MM.1S (cell line): ENCODE measurements around the gene GP5.

Source experiments
- DNase-seq: peaks from one replicate; pipeline ENCODE4 v3.0.0-alpha.2; 2015
- H2AFZ ChIP-seq: fragments of 300-600 bp; sonication (generic); 2 replicates; pipeline ENCODE4 v1.6.0; 2016; ENCODE audit warnings: antibody characterized with exemption, low read length
- H3F3A ChIP-seq: fragments of 300-600 bp; sonication (generic); 2 replicates; pipeline ENCODE4 v1.6.1; 2016; ENCODE audit warnings: mild to moderate bottlenecking, antibody characterized with exemption, low read length, moderate library complexity, mixed read lengths; ENCODE audit not compliant: insufficient read depth
- H3K27ac ChIP-seq: fragments of 300-600 bp; sonication (generic); 2 replicates; pipeline ENCODE4 v1.5.1; 2016; ENCODE audit warnings: mild to moderate bottlenecking, low read length
- H3K27me3 ChIP-seq: fragments of 300-600 bp; sonication (generic); replicated peaks from 2 replicates; pipeline ENCODE4 v1.6.0; 2016; ENCODE audit warnings: low read length; ENCODE audit not compliant: insufficient read depth
- H3K36me3 ChIP-seq: fragments of 300-600 bp; sonication (generic); replicated peaks from 2 replicates; pipeline ENCODE4 v1.6.1; 2016; ENCODE audit warnings: mild to moderate bottlenecking, low read length, mixed read lengths; ENCODE audit not compliant: insufficient read depth
- H3K4me1 ChIP-seq: fragments of 300-600 bp; sonication (generic); 2 replicates; pipeline ENCODE4 v1.6.1; 2016; ENCODE audit warnings: low read length, mixed read lengths
- H3K4me2 ChIP-seq: fragments of 300-600 bp; sonication (generic); 2 replicates; pipeline ENCODE4 v1.6.0; 2016; ENCODE audit warnings: low read depth, low read length
- H3K4me3 ChIP-seq: fragments of 300-600 bp; sonication (generic); 2 replicates; pipeline ENCODE4 v1.5.1; 2016; ENCODE audit warnings: low read length, mixed read lengths
- H3K79me2 ChIP-seq: fragments of 300-600 bp; sonication (generic); 2 replicates; pipeline ENCODE4 v1.6.1; 2016; ENCODE audit warnings: mixed run types, low read length, mixed read lengths
- H3K9ac ChIP-seq: fragments of 300-600 bp; sonication (generic); 2 replicates; pipeline ENCODE4 v1.6.1; 2016; ENCODE audit warnings: low read length, mixed read lengths
- H3K9me2 ChIP-seq: fragments of 300-600 bp; sonication (generic); replicated peaks from 2 replicates; pipeline ENCODE4 v1.6.1; 2016; ENCODE audit warnings: mild to moderate bottlenecking, low read length, mixed read lengths; ENCODE audit not compliant: insufficient read depth
- H3K9me3 ChIP-seq: fragments of 300-600 bp; sonication (generic); replicated peaks from 2 replicates; pipeline ENCODE4 v1.6.1; 2016; ENCODE audit warnings: mild to moderate bottlenecking, low read length, mixed read lengths; ENCODE audit not compliant: insufficient read depth
- H4K20me1 ChIP-seq: fragments of 300-600 bp; sonication (generic); 2 replicates; pipeline ENCODE4 v1.6.1; 2016; ENCODE audit warnings: mild to moderate bottlenecking, low read length, moderate library complexity, mixed read lengths; ENCODE audit not compliant: insufficient read depth
- EZH2 ChIP-seq: fragments of 300-600 bp; sonication (generic); optimal IDR thresholded peaks from 2 replicates; pipeline ENCODE3; 2017; ENCODE audit warnings: low read depth, mild to moderate bottlenecking, antibody characterized with exemption, low read length, mixed read lengths
- EZH2phosphoT487 ChIP-seq: fragments of 300-600 bp; sonication (generic); IDR thresholded peaks from 2 replicates; pipeline ENCODE4 v1.6.1; 2018; ENCODE audit warnings: antibody characterized with exemption, low read length
- TF ChIP-seq, protein P1 (sequence below): fragments of 300-600 bp; sonication (generic); IDR thresholded peaks from 2 replicates; pipeline ENCODE4 v1.5.1; 2016; ENCODE audit warnings: antibody characterized with exemption, low read length, mixed read lengths

The GP5 gene

DNA sequence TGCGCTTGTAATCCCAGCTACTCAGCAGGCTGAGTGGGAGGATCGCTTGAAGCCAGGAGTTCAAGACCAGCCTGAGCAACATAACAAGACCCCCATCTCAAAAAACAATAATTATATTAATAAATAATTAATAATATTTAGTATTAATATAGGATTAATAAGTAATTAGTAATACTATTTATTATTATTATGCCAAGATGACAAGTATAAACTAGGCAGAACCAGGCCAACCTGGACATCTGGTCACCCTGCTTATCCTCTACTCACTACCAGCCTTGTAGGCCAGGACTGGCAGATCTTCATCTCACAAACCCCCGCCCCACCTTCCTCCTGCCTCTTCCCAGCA is 48.4 kb downstream of the GP5 start:
- Histone ChIP-seq H2AFZ (no peak overlapping the region), H3K4me2 (no peak overlapping the region), H3F3A (no peaks in the 10 kb centered on the region), H3K4me3 (no peak overlapping the region), H3K9ac (no peak overlapping the region), H3K9me3 (no peaks in the 10 kb centered on the region), H3K27ac (no peak overlapping the region), H3K27me3 (0 out of 2 replicates have a peak, but pooled peaks cover under 1% of the 10 kb centered on the region), H3K79me2 (no peaks in the 10 kb centered on the region), H3K4me1 (no peaks in the 10 kb centered on the region), H4K20me1 (no peaks in the 10 kb centered on the region), H3K9me2 (no peaks in the 10 kb centered on the region), H3K36me3 (no peaks in the 10 kb centered on the region)
- DNase-seq: no peak
- no peak for TF ChIP-seq EZH2phosphoT487
- TF ChIP-seq, protein P1, sequence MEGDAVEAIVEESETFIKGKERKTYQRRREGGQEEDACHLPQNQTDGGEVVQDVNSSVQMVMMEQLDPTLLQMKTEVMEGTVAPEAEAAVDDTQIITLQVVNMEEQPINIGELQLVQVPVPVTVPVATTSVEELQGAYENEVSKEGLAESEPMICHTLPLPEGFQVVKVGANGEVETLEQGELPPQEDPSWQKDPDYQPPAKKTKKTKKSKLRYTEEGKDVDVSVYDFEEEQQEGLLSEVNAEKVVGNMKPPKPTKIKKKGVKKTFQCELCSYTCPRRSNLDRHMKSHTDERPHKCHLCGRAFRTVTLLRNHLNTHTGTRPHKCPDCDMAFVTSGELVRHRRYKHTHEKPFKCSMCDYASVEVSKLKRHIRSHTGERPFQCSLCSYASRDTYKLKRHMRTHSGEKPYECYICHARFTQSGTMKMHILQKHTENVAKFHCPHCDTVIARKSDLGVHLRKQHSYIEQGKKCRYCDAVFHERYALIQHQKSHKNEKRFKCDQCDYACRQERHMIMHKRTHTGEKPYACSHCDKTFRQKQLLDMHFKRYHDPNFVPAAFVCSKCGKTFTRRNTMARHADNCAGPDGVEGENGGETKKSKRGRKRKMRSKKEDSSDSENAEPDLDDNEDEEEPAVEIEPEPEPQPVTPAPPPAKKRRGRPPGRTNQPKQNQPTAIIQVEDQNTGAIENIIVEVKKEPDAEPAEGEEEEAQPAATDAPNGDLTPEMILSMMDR: no peak
- TF ChIP-seq EZH2: no peak

DNA sequence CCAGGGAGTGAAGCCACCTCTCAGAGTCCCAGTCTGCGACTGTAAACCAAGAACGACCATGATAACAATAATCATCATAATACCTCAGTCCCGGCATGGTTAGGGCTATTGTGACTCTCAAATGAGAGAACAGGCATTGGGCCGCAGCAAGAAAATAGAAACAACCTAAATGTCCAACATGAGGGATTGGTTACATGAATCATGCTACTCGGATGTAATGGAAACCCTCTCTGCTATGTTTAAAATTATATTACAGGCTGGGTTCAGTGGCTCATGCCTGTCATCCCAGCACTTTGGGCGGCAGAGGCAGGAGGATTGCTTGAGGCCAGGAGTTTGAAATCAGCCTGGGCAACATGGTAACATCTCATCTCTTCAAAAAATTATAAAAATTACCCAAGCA is 50.7 kb downstream of the GP5 start:
- DNase-seq: no peak

DNA sequence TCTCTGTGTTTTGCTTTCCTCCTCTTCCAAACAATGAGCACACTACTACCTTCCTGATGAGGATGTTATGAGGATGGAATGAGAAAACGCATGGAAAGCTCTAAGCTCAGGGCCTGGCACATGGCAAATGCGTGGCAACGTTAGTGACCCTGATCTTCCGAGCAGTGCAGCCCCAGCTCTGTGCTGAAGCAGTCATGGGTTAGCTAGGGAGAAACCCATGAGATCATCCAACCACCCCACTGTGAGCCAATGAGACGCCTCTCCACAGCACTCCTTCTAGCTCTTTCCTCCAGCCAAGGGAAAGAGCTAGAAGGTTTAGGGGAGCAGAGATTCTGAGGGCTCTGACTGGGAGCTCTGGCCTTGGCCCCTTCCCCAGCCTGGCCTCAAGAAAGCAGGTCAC is 52.4 kb downstream of the GP5 start:
- Histone ChIP-seq H3K9me3 (no peaks in the 10 kb centered on the region), H3K27me3 (peaks cover 28% of the 10 kb centered on the region), H4K20me1 (no peaks in the 10 kb centered on the region), H3K36me3 (no peaks in the 10 kb centered on the region), H2AFZ (no peak overlapping the region), H3K27ac (no peak overlapping the region), H3K9me2 (no peaks in the 10 kb centered on the region), H3K79me2 (no peaks in the 10 kb centered on the region), H3F3A (no peaks in the 10 kb centered on the region), H3K4me2 (no peak overlapping the region), H3K4me1 (no peaks in the 10 kb centered on the region), H3K9ac (no peak overlapping the region), H3K4me3 (no peak overlapping the region)
- TF ChIP-seq EZH2phosphoT487 (no peak), EZH2 (no peak)
- TF ChIP-seq, protein P1: no peak
- no peak for DNase-seq

More for the DNA sequence above, 50.7 kb downstream of the GP5 start:
- Histone ChIP-seq H3K36me3 (no peaks in the 10 kb centered on the region), H3K27me3 (peaks cover 13% of the 10 kb centered on the region; the same call in 1 of the 2 replicates), H3K9me2 (no peaks in the 10 kb centered on the region), H3K27ac (no peak overlapping the region), H3K4me2 (no peak overlapping the region), H2AFZ (no peak overlapping the region), H3K79me2 (no peaks in the 10 kb centered on the region), H4K20me1 (no peaks in the 10 kb centered on the region), H3K9me3 (no peaks in the 10 kb centered on the region), H3K4me1 (no peaks in the 10 kb centered on the region), H3F3A (no peaks in the 10 kb centered on the region), H3K4me3 (no peak overlapping the region), H3K9ac (no peak overlapping the region)
- TF ChIP-seq, protein P1: no peak
- TF ChIP-seq EZH2phosphoT487: no peak
- TF ChIP-seq EZH2: no peak
